Activated CD8-positive, alpha-beta memory T cell treated with anti-CD3 and anti-CD28 coated beads, Interleukin-2, amount 50 U/mL, for 4 hours (primary cell): ENCODE results near the gene PPP2R2B.
A peak's percentile ranks its signal among the peaks of the same experiment; 100 is the strongest.

Experiments used
- DNase-seq: peaks from one replicate; pipeline ENCODE4 v3.0.0-alpha.2; 2020

PPP2R2B gene

GRCh38 chr5:146884066-146884626 is 5.6 kb upstream of the PPP2R2B start:
- no peak for DNase-seq

GRCh38 chr5:146883511-146883910 is 5.0 kb upstream of the PPP2R2B start:
- DNase-seq: no peak

GRCh38 chr5:146880966-146881365 is 2.4 kb upstream of the PPP2R2B start:
- no peak for DNase-seq

GRCh38 chr5:146877783-146878475 is 628 bp downstream of the PPP2R2B start:
- DNase-seq: peak; percentile 23

GRCh38 chr5:146877178-146877681 is 1.3 kb downstream of the PPP2R2B start:
- peak; percentile 13 for DNase-seq

GRCh38 chr5:146873186-146873917 is 5.2 kb downstream of the PPP2R2B start:
- DNase-seq: no peak

GRCh38 chr5:146872188-146872587 is 6.4 kb downstream of the PPP2R2B start:
- DNase-seq: no peak

- DNase-seq: no peak
These were observed 10.4 kb downstream of the PPP2R2B start for GRCh38 chr5:146867996-146868708.

- DNase-seq: no peak
These were observed 12.3 kb downstream of the PPP2R2B start for GRCh38 chr5:146866263-146866662.

GRCh38 chr5:146862641-146863040 is 15.9 kb downstream of the PPP2R2B start:
- no peak for DNase-seq

- no peak for DNase-seq
These were observed 18.2 kb downstream of the PPP2R2B start for GRCh38 chr5:146860213-146860893.

- DNase-seq: no peak
These were observed 26.5 kb downstream of the PPP2R2B start for GRCh38 chr5:146852089-146852488.

GRCh38 chr5:146851133-146851532 is 27.4 kb downstream of the PPP2R2B start:
- no peak for DNase-seq

GRCh38 chr5:146849694-146850303 is 28.8 kb downstream of the PPP2R2B start:
- no peak for DNase-seq

GRCh38 chr5:146848133-146848532 is 30.4 kb downstream of the PPP2R2B start:
- no peak for DNase-seq

- DNase-seq: no peak
These were observed 38.5 kb downstream of the PPP2R2B start for GRCh38 chr5:146840016-146840415.

GRCh38 chr5:146836226-146836842 is 42.2 kb downstream of the PPP2R2B start:
- DNase-seq: no peak

- no peak for DNase-seq
These were observed 45.4 kb downstream of the PPP2R2B start for GRCh38 chr5:146832985-146833732.

- no peak for DNase-seq
These were observed 50.2 kb downstream of the PPP2R2B start for GRCh38 chr5:146828385-146828784.

- no peak for DNase-seq
These were observed 50.7 kb downstream of the PPP2R2B start for GRCh38 chr5:146827901-146828300.

GRCh38 chr5:146825033-146825432 is 53.5 kb downstream of the PPP2R2B start:
- no peak for DNase-seq
